NOMO-1 (cell line): ENCODE data around the gene TLE5.
"Not testable (repeated sequence)": the region's sequence is repeated elsewhere in the genome, so short reads cannot be mapped to it uniquely, and the experiment has no call there.

Experiments
- DNase-seq, 2 experiments: peaks; one replicate each; lab custom pipeline; 2025; ENCODE audit not compliant: unreplicated experiment in 2 of 2; lab: John Stamatoyannopoulos, UW

The TLE5 gene

GRCh38 chr19:3045885-3046697 is 16.2 kb downstream of the TLE5 start:
- DNase-seq: no peak

DNA sequence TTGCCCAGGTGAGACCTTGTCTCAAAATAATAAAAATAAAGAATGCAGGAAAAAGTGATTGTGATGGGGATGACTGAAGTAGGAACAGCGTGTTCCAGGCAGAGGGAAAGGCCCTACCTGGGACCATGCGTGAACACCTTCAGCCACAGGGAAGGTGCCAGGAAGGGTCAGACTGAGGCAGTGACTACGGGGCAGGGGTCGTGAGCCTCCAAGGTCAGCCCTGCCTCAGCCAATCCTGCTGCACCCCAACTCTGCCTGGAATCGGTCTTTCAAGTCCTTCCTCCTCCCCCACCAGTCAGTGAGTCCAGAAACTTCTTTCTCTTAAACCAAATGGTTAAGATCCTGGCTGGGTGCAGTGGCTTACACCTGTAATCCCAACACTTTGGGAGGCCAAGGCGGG is 17.1 kb downstream of the TLE5 start:
- DNase-seq: no peak

GRCh38 chr19:3042621-3043267 is 19.6 kb downstream of the TLE5 start:
- DNase-seq: no peak

DNA sequence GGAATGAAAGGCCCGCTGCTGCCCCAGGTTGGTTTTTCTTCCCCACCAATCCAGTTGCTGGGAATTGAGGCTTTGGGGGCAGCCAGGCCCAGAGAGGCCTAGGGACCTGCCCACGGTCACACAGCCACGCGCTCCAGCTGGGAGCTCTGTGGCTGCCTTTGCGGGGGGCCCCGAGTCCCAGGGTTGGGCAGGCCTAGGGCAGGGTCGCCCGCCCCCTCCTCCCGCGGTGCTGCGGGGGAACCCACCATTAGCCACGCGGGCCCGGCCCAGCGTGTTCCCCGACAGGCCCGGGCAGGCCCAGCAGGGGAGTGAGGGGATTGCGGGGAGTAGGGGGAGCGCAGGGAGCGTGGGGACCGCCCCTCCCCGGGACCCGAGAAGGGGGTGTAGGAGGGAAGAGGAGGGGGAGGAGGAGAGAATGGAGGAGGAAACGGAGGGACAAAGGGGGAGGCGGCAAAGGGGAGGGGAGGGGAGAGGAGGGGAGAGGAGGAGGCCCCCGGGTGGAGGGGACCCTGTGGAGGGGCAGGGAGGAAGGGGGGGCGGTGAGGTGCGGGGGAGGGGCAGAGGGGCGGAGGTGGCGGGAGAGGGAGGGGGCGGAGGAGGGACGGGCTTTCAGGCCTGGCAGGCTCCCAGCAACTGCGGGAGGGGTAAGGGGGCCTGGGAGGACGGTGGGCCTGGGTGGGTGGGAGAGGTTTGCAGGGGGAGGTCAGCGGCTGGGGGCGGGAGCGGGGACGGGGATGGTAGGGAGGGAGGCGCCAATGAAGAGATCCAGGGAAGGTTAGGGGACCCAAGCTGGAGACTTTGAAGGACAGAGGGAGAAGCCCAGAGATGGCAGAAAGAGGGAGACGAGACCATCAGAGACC is 20.3 kb downstream of the TLE5 start:
- DNase-seq: no peak

DNA sequence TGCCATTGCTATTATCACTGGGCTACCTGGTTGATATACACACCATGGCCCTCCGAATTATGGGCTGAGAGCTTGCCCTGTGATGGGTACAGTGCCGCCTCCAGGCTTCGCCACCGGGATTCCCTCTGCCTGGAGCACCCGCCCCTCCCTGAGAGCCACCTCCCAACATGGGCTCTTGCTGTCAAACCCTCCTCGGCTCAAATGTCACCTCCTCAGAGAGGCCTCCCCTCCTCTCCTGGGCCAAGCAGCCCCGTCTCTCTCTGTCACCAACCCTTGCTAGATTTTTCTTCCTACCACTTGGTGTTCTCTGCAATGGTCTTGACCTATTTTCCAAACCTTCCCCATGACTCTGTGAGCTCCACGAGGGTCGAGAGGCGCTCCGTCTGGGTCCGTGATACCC is 21.0 kb downstream of the TLE5 start:
- no peak for DNase-seq

GRCh38 chr19:3039641-3040077 is 22.6 kb downstream of the TLE5 start:
- no peak for DNase-seq

- no peak for DNase-seq
Observed at GRCh38 chr19:3039125-3039524, 23.2 kb downstream of the TLE5 start.

DNA sequence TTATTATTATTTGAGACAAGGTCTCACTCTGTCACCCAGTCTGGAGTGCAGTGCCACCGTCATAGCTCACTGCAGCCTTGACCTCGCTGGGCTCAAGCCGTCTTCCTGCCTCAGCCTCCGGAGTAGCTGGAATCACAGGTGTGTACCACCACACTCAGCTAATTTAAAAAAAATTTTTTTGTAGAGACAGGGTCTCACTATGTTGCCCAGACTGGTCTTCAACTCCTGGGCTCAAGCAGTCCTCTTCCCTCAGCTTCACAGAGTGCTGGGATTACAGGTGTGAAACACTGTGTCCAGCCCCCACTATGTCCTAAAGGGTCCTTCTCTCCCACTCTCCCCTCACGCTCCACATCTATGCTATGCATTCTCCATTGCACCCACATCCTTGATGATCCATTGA is 24.1 kb downstream of the TLE5 start:
- no peak for DNase-seq

DNA sequence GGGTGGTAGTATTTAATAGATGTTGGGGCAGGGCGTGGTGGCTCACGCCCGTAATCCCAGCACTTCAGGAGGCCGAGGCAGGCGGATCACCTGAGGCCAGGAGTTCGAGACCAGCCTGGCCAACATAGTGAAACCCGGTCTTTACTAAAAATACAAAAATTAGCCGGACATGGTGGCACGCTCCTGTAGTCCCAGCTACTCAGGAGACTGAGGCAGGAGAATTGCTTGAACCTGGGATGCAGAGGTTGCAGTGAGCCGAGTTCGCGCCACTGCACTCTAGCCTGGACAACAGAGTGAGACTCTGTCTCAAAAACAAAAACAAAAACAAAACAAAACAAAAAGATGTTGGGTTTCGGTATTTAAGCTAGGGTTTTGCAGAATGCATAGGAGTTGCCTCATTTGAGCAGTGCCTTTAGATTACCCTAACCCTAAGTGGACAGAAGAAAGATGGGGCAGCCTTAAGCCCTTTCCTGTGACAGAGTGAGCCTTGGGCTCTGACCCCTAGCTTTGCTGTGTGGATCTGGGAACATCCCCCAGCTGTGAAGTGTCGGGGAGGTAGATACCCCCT is 25.2 kb downstream of the TLE5 start:
- not testable (repeated sequence) for DNase-seq

GRCh38 chr19:3036119-3036976 is 25.9 kb downstream of the TLE5 start:
- peak; percentile 82 to 94 for DNase-seq

- peak; percentile 94 to 95 for DNase-seq
Observed at GRCh38 chr19:3035542-3036118, 26.7 kb downstream of the TLE5 start.

DNA sequence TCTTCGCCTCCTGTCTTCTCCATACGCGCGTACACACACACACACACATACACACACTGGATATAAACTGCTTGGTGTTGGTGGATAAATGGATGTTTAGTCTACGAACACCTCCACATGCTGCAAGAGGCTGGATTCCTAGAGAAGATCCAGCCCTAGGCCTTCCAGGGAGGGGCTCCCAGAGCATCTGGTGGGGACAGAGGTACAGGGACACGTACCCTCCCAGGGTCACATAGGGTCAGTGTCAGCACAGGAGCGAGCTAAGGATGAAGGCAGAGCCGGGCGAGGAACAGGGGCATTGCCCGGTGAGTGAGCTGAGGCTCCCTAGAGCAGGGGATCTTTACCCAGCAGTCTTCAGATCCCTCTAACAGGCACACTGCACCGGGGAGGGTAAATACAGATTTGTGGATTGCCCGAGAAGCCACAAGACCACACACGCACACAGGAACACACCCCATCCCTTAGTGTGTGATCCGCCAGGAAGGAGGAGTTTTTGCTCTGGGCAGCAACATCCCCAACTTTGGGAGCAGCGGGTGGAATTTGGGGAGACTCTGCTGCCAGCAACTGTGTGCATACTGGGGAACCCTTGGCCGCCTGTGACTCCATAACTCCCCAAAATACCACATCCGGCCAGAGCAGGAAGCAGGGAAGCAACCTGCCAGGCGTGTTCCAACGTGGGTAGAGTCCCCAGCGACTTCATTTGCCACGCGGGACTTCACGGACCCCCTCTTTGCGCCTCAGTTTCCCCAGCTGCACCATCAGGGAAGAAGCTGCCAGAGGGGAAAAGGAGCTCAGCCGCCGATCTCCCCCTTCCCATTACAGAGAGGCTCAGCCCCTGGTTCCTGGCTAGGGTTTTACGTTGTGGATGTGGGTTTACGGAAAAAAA is 27.4 kb downstream of the TLE5 start:
- peak; percentile 32 to 65 for DNase-seq

DNA sequence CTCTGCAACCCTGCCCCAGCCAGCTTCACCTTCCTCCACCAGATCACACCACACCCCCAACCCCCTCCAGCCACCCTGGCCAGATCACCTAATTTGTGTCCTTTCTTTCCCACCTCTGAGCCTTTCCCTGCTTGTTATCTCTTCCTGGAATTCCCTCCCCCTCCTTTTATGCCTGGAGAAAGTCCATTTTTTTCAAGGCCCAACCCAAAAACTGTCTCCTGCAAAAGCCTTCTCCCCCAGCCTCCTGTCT is 28.0 kb downstream of the TLE5 start:
- no peak for DNase-seq

- DNase-seq: no peak
Observed at GRCh38 chr19:3033595-3034405, 28.5 kb downstream of the TLE5 start.

GRCh38 chr19:3031607-3031867 is 30.8 kb downstream of the TLE5 start:
- DNase-seq: no peak

DNA sequence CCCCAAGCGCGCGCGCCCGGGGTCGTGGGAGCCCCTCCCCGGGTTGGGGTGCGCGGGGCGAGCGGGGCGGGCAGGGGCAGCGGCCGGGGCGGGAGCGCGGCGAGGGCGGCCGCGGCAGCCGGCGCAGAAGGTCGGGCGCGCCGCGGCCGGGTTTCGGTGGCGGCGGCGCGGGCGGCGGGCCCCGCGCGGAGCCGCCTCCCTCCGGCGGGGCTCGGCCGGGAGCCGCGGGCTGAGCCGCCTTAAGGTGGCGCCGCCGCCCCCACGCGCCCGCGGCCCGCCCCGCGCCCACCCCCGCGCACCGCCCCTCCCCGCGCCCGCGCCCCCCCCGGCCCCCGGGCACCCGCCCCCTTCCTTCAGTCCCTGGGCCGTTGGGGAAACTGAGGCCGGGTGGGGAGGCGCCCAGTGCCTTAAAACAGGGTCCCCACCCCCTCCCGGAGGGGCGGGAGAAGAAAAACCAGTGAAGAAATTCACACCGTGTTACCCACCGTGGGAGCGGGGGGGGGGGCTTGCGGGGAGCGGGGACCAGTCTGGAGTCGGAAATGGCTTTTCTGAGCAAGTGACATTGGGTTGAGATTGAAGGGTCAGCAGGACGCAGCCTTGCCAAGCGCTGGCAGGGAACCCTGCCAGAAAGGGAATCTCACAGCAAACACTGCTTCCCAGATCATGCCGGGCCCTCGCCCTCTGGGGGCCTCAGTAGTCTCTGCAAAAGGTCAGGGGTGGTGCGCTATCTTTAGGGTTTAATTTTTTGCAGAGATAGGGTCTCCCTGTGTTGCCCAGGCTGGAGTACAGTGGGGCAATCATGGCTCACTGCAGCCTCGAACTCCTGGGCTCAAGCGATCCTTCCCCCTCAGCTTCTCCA is 33.0 kb downstream of the TLE5 start, which contains the start of gene TLE2:
Gene TLE2 (minus strand): TSS at position 216 of the 859 bp plus-strand sequence. CDS start 376 bp downstream, outside the sequence.
- peak in 1 of 2 experiments; percentile 10 for DNase-seq

- DNase-seq: no peak
Observed at GRCh38 chr19:3028305-3029064, 33.8 kb downstream of the TLE5 start.
